ENCODE measurements around the gene REEP6.

DNA sequence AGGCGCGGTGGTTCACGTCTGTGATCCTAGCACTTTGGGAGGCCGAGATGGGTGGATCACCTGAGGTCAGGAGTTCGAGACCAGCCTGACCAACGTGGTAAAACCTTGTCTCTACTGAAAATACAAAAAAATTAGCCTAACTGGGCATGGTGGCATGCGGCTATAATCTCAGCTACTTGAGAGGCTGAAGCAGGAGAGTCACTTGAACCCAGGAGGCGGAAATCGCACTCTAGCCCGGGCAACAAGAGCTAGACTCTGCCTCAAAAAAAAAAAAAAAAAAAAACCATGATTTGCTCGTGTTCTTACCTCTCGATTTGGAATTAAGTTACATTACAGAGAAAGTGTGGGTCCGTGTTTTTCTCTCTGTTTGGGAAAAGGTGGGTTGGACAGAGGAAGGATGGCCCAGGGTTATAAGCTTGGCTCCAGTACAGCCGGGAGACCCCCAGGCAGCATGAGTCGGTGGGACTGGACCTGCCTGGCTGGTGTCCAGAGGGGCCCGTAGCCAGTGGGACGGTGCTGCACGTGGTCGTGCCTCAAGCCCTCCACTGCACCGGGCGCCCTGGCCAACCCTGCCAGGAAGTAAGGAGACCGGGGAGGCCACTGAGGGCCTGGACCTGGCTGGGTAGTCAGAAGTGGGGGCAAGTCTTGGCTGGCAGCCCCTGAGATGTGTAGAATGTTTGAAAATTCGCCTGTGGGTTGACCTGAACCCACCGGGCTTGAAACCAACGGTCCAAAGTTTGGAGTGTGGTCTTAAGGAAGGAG is 49.1 kb upstream of the REEP6 start:
- TF ChIP-seq EP300 (IDR thresholded peaks at IDR 0.05) (no peak), POLR2A (IDR thresholded peaks at IDR 0.05) (no peak)
